GM18858 (cell line): ENCODE measurements around the gene BRF1.

Experiments
- ATAC-seq: cut with Tn5 transposase; IDR thresholded peaks from one replicate; pipeline ENCODE4 v1.9.1; 2021; ENCODE audit not compliant: unreplicated experiment

Gene BRF1

GRCh38 chr14:105214324-105214915 is 86.4 kb downstream of the BRF1 start:
- ATAC-seq = no peak

DNA sequence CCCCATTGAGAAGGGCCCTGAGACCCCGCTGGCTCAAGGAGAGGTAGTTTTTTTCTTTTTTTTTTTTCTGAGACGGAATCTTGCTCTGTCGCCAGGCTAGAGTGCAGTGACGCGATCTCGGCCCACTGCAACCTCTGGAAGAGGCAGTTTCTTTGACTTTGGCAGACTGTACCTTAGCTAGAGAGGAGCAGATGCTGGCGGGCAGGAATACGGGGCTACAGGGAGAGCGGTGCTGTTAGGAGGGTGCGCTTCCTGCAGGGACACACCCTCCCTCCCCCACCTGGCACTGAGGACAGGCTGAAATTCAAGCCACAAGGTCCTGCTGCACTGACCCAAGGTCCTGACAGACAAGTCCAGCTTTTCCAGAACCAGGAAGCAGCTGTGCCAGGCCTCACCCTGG is 87.4 kb downstream of the BRF1 start:
- no peak for ATAC-seq

GRCh38 chr14:105212541-105213300 is 88.1 kb downstream of the BRF1 start:
- ATAC-seq = no peak

GRCh38 chr14:105211758-105212089 is 89.1 kb downstream of the BRF1 start:
- no peak for ATAC-seq

GRCh38 chr14:105211086-105211757 is 89.6 kb downstream of the BRF1 start:
- no peak for ATAC-seq

DNA sequence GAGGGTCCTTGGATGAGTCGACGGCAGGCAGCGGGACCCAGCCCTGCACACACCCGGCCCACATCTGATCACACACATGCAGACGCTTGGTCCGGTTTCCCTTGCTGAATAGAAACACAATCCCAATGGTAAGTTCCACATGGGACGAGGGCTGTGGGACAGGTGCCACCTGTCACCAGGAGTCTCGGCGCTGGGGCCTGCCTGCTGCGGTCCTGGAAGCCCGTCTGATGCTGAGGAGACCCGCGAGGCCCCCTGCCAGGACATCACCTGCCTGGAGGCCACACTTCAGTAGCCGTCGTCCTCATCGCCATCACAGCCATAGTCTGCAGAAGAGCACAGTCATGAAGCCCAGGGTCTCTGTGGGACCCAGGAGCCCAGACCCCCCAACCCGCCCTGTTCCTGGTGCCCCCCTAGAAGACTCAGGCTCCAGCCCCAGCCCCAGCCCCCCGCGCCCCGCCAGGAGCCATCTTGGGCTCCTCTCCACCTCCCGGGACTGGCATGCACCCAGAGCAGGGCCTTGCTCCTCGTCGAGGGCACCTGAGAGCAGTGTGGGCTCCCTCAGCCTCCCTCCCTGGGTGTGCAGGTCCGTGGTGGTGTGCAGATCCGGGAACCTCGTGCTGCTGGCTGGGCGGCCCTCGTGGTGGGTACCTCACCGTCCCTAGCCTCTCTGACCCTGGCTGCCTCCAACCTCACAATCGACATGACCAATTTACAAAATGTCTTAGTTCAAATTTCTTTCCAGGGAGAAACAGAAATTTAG is 90.4 kb downstream of the BRF1 start:
- ATAC-seq = no peak

DNA sequence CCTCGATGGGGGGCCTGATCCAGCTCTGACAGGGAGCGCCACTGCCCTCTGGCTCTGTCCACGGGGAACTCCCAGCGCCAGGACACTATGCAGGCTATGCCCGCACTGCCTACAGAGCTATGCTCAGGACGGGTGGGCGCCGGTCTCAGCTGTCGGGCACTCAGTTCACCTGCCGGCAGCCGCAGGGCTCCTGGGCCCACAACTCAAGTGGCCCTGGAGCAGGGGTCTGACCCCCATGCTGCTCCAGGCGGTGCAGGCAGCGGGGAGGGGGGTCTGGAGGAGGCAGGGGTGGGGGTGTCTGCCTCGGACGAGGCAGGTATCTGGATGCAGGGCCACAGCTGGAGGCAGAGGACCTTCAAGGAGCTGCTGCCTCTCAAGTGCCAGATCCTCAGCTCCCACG is 91.2 kb downstream of the BRF1 start:
- no peak for ATAC-seq

- no peak for ATAC-seq
These were observed 91.7 kb downstream of the BRF1 start for GRCh38 chr14:105209091-105209490.

- no peak for ATAC-seq
These were observed 92.1 kb downstream of the BRF1 start for GRCh38 chr14:105208738-105209075.

DNA sequence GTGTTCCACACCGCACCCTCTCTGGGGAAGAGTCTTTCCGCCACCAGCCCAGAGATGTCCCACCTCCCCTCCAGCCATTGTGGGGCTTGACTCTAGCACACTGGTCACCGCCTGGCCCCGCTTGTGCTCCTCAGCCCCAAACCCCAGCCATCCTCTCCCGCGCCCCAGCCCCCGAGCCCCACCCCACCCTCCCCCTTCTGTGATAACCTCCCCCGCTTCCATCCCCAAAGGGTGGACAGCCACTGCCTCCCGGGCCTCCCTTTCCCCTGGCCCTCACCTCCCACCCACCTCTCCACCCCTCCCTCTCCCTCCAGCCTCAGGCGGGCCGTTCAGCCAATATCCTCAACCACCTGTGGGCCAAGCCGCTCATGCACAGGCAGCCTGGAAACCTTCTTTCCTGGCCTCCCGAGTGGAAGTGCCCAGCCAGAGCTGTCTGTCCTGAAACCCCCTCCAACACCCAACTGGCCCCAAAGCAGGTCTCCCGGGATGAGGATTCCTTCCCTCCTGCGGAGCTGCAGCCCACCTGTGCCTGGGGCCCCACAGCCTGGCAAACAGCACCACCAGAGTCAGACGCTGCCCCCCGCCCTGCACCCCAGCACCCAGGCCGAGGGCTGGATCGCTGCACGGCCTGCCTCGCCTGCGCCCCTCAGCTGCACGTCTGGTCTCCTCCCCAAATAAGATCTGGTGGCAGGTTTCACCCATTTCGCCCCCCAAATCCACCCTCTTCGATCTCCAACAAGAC is 92.6 kb downstream of the BRF1 start:
- no peak for ATAC-seq

GRCh38 chr14:105207460-105207901 is 93.3 kb downstream of the BRF1 start:
- no peak for ATAC-seq

GRCh38 chr14:105206873-105207272 is 93.9 kb downstream of the BRF1 start:
- no peak for ATAC-seq

DNA sequence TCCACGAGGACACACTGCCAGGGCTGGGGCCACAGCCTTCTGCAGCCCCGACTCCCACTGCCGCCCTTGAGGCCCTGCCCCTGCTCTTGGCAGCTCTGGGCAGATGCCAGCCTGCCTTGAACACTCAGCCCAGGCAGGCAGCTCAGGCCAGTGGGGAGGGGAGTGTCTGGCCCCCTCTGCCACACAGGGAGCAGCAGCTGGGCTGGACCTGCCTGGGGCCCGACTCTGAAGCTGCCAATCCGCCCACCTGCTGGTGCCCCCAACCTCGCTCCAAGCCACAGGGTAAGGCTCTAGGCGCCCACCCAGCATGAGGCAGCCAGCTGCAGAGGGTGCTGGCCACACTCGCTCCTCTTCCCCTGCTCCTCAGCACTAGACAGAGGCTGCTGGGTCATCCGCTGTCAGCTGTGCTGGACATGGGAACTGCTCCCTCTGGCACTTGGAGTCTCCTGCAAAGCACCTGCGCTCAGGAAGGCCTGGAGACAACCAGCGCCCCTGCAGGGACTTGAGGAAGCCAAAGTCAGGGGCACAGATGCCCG is 95.1 kb downstream of the BRF1 start:
- ATAC-seq = no peak

- ATAC-seq = no peak
These were observed 95.7 kb downstream of the BRF1 start for GRCh38 chr14:105204931-105205672.

DNA sequence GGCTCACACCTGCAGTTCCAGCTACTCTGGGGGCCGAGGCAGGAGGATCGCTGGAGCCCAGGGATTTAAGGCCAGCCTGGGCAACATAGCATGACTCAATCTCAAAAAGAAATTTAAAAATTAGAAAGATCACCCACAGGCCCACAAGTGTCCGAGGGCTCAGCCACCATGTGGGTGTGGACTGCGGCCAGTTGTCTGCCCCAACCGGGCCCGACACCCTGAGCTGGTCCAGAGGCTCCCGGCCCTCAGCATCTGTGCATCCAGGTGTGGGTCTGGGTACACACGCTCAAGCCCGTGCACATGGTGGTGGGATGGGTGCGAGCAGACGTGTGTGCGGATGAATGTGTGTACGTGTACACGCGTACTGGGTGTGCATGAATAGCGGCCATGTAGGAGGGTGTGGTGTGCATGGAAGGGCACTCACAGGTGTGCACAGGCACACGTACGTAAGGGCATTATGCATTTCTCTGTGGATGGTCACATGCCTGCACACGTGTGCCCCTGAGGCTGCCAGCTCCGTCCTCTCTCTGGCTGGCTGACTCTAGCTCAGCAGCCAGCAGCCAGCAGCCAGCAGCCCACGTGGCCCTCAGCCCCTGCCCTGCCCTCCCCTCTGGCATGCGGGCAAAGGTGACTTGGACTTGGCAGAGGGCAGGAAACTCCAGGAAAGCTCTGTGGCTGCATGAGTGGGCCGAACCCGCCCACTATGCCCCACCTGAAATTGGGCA is 96.4 kb downstream of the BRF1 start:
- no peak for ATAC-seq

DNA sequence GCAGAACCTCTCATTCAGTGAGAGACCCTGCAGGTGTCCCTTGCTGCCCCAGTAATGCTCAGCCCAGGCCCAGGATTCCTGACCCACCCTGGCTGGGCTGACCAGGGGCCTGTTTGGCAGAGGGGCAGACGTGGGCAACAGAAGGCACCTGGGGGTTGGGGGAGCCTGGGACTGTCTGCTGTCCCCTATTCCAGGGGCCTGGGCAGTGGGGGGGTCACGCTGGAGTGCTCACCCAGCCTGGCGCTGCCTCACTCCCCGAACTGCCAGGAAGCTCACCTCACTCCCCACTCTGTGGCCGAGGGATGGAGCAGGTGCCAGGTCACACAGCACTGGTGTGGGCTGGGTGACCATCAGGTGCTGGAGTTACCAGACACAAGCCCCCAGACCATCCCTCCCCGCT is 97.1 kb downstream of the BRF1 start:
- no peak for ATAC-seq

DNA sequence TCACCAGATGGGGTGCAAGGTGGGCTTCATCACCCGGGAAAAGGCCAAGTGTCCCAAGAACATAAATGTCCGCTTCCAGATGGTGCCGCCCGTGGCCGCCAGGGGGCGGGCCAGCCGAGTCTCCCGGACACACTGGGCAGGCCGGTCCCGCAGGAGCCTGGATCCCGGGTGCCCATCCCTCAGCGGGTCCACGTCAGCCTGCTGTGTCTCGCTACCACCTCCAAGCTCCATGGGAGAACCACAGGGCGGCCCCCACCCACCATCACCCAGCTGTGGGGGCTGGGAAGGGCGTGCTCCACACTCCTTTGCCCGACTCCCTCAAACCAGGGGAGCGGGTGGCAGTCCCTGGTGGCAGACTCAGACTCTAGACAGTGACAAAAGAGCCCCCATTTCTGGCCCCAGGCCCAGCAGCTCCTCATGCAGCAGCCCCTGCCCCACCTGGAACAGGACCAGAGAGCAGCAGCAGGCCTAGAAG is 97.7 kb downstream of the BRF1 start:
- no peak for ATAC-seq

DNA sequence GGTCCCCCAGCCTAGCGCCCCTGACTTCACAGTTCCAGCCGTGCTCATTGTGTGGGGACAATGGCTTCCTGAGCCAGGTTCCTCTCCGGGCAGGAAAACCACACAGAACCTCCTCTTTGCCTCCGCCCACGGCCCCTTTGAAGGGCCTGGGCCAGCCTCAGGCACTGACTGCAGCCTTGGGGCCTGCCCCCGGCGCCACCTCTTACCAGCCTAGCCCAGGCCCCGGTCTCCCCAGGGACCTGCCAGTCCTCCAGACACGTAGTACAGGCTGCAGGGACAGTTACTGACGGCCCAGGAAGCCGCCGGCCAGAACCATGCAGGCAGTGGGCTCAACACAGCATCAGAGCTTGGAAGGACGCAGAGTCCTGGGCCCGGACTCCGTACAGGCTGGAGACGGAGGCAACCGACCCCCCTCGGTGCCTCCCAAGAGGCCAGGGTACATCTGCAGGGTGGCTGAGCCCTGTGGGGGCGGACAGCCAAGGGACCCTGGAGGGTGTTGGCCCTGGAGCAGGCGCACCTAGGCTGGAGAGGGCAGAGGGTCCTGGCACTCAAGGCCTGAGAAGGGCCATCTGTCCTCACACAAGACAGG is 98.8 kb downstream of the BRF1 start:
- no peak for ATAC-seq
